MCF 10A (cell line): ENCODE data around the gene POLR2I. TPM values are rescaled to one million over a fixed set of nuclear protein-coding genes. Genes with fewer than 3 reads are reported as not detected.
"Not testable (repeated sequence)": the region's sequence is repeated elsewhere in the genome, so short reads cannot be mapped to it uniquely, and the experiment has no call there.

Experiments used
- BruUV-seq: library from RNA; stranded (reverse); fragments of 400-500 nt; replicated peaks from 2 replicates; lab custom pipeline; 2021; lab: Mats Ljungman, UMichigan
- CTCF ChIA-PET: fragments of 300-600 bp; sonication (Branson Sonifier 250); formaldehyde crosslinking; extraction: SDS; loops from one replicate; lab custom pipeline; 2021; ENCODE audit warnings: antibody characterized with exemption, inconsistent platforms; lab: Yijun Ruan, JAX
- POLR2A ChIA-PET: fragments of 300-600, 350-650 bp; sonication (Branson Sonifier 250); formaldehyde crosslinking; extraction: SDS; loops from one replicate; lab custom pipeline; 2020; ENCODE audit warnings: antibody characterized with exemption, inconsistent platforms; lab: Yijun Ruan, JAX
- DNase-seq: peaks from one replicate; pipeline ENCODE4 v3.0.0-alpha.2; 2018; ENCODE audit not compliant: unreplicated experiment
- H3K27ac Mint-ChIP-seq: one replicate; pipeline ENCODE4 v1.8.0; 2022; ENCODE audit warnings: mild to moderate bottlenecking, low read depth, mixed read lengths; ENCODE audit not compliant: unreplicated experiment
- H3K27me3 Mint-ChIP-seq: one replicate; pipeline ENCODE4 v1.8.0; 2022; ENCODE audit warnings: mixed read lengths; ENCODE audit not compliant: insufficient read depth, unreplicated experiment
- H3K36me3 Mint-ChIP-seq: one replicate; pipeline ENCODE4 v1.8.0; 2022; ENCODE audit warnings: mild to moderate bottlenecking, moderate library complexity, mixed read lengths; ENCODE audit not compliant: insufficient read depth, unreplicated experiment
- H3K4me1 Mint-ChIP-seq: one replicate; pipeline ENCODE4 v1.8.0; 2022; ENCODE audit warnings: mixed read lengths; ENCODE audit not compliant: insufficient read depth, unreplicated experiment
- H3K4me3 Mint-ChIP-seq: one replicate; pipeline ENCODE4 v1.8.0; 2022; ENCODE audit warnings: mild to moderate bottlenecking, moderate library complexity, mixed read lengths; ENCODE audit not compliant: unreplicated experiment
- H3K9me3 Mint-ChIP-seq: one replicate; pipeline ENCODE4 v1.8.0; 2022; ENCODE audit warnings: mixed read lengths; ENCODE audit not compliant: unreplicated experiment
- CTCF ChIP-seq: fragments of 200-600 bp; IDR thresholded peaks from one replicate; pipeline ENCODE4 v1.8.0; 2022; ENCODE audit warnings: antibody characterized with exemption, mild to moderate bottlenecking; ENCODE audit not compliant: unreplicated experiment
- intact Hi-C: fragments of 100-400 bp; cut with micrococcal nuclease; formaldehyde crosslinking; loops from 2 replicates; pipeline ENCODE4 v1.14.1; 2022
- total RNA-seq: library from RNA; stranded (reverse); gene quantifications from 2 replicates; pipeline ENCODE4 v1.2.3, GENCODE V29; 2022

Gene POLR2I
- total RNA-seq, 1 experiment from 2014 or later = 112 TPM

DNA sequence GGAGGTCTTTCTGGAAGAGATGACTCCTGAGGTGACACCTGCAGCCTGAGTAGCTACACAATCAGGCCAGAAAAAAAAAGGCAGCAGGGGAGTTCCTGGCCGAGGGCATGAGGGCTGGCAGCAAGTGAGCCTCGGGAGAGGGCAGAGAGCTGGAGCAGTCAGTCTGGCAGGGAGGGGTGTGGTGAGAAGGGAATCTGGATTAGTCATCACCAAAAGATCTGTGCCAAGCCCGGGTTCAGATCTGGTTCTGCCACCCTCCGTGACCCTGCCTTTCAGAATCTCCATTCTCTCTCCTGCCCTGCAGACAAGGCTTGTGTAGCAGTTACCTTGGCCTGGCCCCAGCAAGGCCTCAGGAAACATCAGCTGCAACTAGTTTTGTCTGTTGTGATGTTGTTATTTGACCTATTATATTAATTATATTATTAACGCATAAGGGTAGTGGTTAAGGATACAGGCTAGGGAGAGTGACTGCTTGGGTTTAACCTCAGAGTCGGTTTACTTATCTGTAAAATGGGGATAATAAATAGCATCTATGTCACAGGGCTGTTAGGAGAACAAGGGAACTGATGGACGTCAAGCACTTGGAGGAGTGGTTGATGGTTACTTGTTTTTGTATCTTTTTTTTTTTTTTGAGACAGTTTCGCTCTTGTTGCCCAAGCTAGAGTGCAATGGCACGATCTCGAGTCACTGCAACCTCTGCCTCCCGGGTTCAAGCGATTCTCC lies 22.4 kb upstream of the POLR2I start:
- intact Hi-C loops = loop anchor here (2.0 kb wide), 1 partner anchor 22 kb away; the partner anchor contains the start of genes POLR2I and TBCB
- Mint-ChIP-seq H3K27me3 (no peaks in the 10 kb centered on the region), H3K4me1 (peaks cover 36% of the 10 kb centered on the region), H3K9me3 (no peaks in the 10 kb centered on the region), H3K36me3 (peaks cover 14% of the 10 kb centered on the region), H3K27ac (peak overlapping the region; percentile 87), H3K4me3 (peak overlapping the region; percentile 54)
- DNase-seq = peak; percentile 98
- no TSS peak for BruUV-seq
- no peak for TF ChIP-seq CTCF
- ChIA-PET POLR2A (interaction anchor here (0.6 to 3.1 kb wide), 11 partner anchors 9 to 713 kb away, joined by 3 to 44 read pairs (median 9); partner anchors contain the start of genes POLR2I, PSENEN, TBCB and U2AF1L4), CTCF (interaction anchor here (0.8 to 2.7 kb wide), 6 partner anchors 10 to 37 kb away, joined by 3 to 27 read pairs (median 3); no protein-coding TSS in a partner anchor)

GRCh38 chr19:36134867-36135266 lies 20.2 kb upstream of the POLR2I start:
- POLR2A ChIA-PET = interaction anchor here (2.7 kb wide), 1 partner anchor 15 kb away, joined by 16 read pairs; no protein-coding TSS in a partner anchor
- DNase-seq, H3K36me3 Mint-ChIP-seq, H3K27me3 Mint-ChIP-seq, BruUV-seq, H3K9me3 Mint-ChIP-seq, H3K27ac Mint-ChIP-seq, intact Hi-C loops, H3K4me3 Mint-ChIP-seq: not testable (repeated sequence)
- H3K4me1 Mint-ChIP-seq = peaks cover 30% of the 10 kb centered on the region
- CTCF ChIA-PET = interaction anchor here (0.6 kb wide), 1 partner anchor 1480 kb away, joined by 3 read pairs; no protein-coding TSS in a partner anchor

DNA sequence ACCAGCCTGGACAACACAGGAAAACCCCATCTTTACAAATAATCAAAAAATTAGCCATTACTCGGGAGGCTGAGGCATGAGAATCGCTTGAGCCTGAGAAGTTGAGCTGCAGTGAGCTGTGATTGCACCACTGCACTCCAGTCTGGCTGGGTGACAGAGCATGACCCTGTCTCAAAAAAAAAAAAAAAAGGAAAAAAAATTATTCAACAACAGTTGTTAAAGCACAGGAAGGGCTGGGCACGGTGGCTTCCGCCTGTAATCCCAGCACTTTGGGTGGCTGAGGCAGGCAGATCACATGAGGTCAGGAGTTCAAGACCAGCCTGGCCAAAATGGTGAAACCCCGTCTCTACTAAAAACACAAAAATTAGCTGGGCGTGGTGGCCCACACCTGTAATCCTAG lies 16.5 kb upstream of the POLR2I start:
- H3K9me3 Mint-ChIP-seq, H3K36me3 Mint-ChIP-seq, H3K27ac Mint-ChIP-seq, intact Hi-C loops, H3K4me3 Mint-ChIP-seq, BruUV-seq, H3K27me3 Mint-ChIP-seq: not testable (repeated sequence)
- ChIA-PET CTCF (interaction anchor here (0.6 to 7.3 kb wide), 2 partner anchors 14 to 40 kb away, joined by 4 to 150 read pairs; no protein-coding TSS in a partner anchor), POLR2A (interaction anchor here (0.6 to 2.2 kb wide), 3 partner anchors 9 to 946 kb away, joined by 3 to 9 read pairs (median 4); partner anchors contain the start of genes CAPNS1, ZNF146 and ZNF565)
- DNase-seq = peak; percentile 69
- H3K4me1 Mint-ChIP-seq = peaks cover 24% of the 10 kb centered on the region

DNA sequence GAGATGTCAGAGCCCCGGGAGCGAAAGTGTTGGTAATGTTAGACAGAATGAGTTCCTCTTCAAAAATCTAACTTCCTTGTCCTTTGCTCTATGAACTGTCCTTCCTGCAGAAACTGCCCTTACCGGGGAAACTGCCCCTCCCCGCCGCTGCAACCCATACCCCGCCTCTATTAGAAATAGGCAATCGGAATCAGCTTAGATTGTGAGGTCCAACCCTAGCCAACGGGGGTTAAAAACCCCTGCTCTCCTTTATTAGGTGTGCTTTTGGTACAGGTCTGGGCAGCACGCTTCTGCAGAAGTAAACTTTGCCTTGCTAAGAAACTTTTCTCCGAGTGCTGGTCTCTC lies 13.7 kb upstream of the POLR2I start:
- Mint-ChIP-seq H3K27ac (peak overlapping the region; percentile 86), H3K4me3 (peak overlapping the region; percentile 75), H3K36me3 (peaks cover 23% of the 10 kb centered on the region), H3K9me3 (no peaks in the 10 kb centered on the region), H3K27me3 (no peaks in the 10 kb centered on the region), H3K4me1 (peaks cover 18% of the 10 kb centered on the region)
- ChIA-PET POLR2A (interaction anchor here (0.6 to 5.3 kb wide), 15 partner anchors 9 to 1789 kb away, joined by 3 to 44 read pairs (median 3); partner anchors contain the start of genes CAPNS1, POLR2I, TBCB and THAP8), CTCF (interaction anchor here (0.5 to 7.3 kb wide), 18 partner anchors 8 to 637 kb away, joined by 3 to 150 read pairs (median 6); partner anchors contain the start of genes POLR2I, TBCB and THAP8)
- intact Hi-C loops = loop anchor here (10.0 kb wide), 1 partner anchor 1646 kb away; the partner anchor contains the start of gene ZNF573
- no peak for DNase-seq
- BruUV-seq = TSS peak; percentile 42
- TF ChIP-seq CTCF = no peak
